VCaP (cell line): ENCODE measurements around the gene C18orf32.
"Not testable (repeated sequence)": the region's sequence is repeated elsewhere in the genome, so short reads cannot be mapped to it uniquely, and the experiment has no call there.

Experiments
- H3K27ac ChIP-seq: fragments of 450-650 bp; 2 replicates; pipeline ENCODE4 v1.5.1; 2017
- CTCF ChIP-seq: fragments of 450-650 bp; conservative IDR thresholded peaks from 2 replicates; pipeline ENCODE4 v1.5.1; 2017; ENCODE audit warnings: mild to moderate bottlenecking, moderate library complexity

The C18orf32 gene

GRCh38 chr18:49514577-49514976 lies 27.5 kb upstream of the C18orf32 start:
- H3K27ac ChIP-seq: no peak overlapping the region
- TF ChIP-seq CTCF: no peak

- H3K27ac ChIP-seq: not testable (repeated sequence)
These were observed 25.8 kb upstream of the C18orf32 start for GRCh38 chr18:49512876-49513275.

DNA sequence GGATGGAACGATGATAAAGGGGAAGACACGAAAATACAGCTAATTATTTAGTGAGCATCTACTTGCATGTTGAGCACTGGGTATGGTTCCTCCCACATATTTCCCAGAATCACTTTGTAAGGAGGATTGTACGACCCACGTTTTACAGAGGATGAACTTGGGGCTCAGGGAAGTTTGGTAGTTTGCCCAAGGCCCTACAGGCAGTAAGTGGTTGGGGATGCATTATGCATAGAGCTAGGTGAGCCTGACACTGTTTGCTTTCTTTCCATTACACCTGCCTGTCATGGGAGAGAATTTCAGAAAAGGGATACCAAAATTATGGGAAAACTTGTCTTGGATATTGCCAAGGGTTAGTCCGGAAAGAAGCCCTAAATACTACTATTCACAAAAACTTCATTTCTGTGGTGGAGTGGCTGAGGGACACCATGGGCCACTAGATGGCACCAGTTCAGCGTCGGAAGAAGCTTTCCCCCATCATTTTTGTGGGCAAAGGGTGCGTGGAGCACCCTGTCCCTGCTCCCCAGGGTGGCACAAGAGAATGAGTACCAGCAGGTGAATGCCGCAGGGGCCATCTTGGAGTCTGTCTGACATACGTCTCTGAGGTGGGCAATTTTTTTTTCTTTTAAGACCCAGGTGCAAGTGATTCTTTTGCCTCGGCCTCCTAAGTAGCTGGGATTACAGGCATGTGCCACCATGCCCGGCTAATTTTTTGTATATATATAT lies 23.5 kb upstream of the C18orf32 start:
- TF ChIP-seq CTCF: peak; percentile 92

DNA sequence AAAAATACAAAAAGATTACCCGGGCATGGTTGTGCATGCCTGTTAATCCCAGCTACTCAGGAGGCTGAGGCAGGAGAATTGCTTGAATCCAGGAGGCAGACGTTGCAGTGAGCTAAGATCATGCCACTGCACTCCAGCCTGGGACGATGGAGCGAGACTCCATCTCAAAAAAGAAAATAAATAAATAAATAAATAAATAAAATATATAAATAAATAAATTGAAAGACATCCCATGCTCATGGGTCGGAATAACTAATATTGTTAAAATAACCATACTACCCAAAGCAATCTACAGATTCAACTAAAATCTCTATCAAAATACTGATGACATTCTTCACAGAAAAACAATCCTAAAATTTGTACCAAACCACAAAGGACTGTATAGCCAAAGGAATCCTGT lies 19.4 kb upstream of the C18orf32 start:
- H3K27ac ChIP-seq: not testable (repeated sequence)

More for the DNA sequence above, 23.5 kb upstream of the C18orf32 start:
- no peak overlapping the region for H3K27ac ChIP-seq

- no peak for TF ChIP-seq CTCF
- no peak overlapping the region for H3K27ac ChIP-seq
These were observed 16.9 kb upstream of the C18orf32 start for GRCh38 chr18:49503931-49504330.

- H3K27ac ChIP-seq: no peak overlapping the region
- no peak for TF ChIP-seq CTCF
These were observed 13.3 kb upstream of the C18orf32 start for GRCh38 chr18:49500201-49500921.

GRCh38 chr18:49499046-49499637 lies 12.1 kb upstream of the C18orf32 start:
- no peak overlapping the region for H3K27ac ChIP-seq
- TF ChIP-seq CTCF: no peak

DNA sequence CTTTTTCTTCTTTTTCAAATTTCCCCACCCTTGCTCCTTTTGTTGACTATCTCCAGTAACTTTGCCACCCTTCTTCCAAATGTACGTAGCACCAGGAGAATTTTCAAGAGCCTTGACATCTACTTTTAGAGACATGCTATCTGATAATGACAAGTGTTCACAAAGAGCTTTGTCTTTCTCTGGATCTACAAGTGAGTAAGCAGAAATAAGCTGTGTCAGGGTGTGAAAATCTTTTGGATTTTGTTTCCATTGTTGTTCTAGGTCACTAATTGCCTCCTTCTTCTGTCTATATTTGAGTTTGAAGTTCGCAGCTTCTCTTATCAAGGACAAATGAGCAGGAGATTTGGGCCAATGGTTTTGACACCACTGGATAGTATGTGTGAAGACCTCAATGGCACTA lies 8.4 kb upstream of the C18orf32 start:
- TF ChIP-seq CTCF: no peak
- no peak overlapping the region for H3K27ac ChIP-seq
